Lung (tissue), 12 donors: Measurements from ENCODE around the gene PLB1. TPM values are rescaled to one million over a fixed set of nuclear protein-coding genes. Genes with fewer than 3 reads are reported as not detected.

ENCODE experiments used
- ATAC-seq: fragments of 200-7000 bp; cut with Tn5 transposase; one replicate; pipeline ENCODE4 v1.9.1; 2020; ENCODE audit warnings: moderate number of reproducible peaks; ENCODE audit not compliant: insufficient read depth, low FRiP score
- DNase-seq, 3 donors: peaks; one replicate each; pipeline ENCODE4 v3.0.0-alpha.2; 2013 to 2017
- H3K27ac ChIP-seq, 2 donors: one replicate each; pipeline ENCODE4 v1.5.1; 2013; ENCODE audit warnings: mild to moderate bottlenecking in 2 of 2, moderate library complexity in 2 of 2, control low read depth in 1 of 2, inconsistent platforms in 1 of 2, low read depth in 1 of 2, low read length in 1 of 2
- H3K27me3 ChIP-seq, 3 donors: one replicate each; pipeline ENCODE4 v1.5.1; 2013; ENCODE audit warnings: low read length in 2 of 3; ENCODE audit not compliant: control insufficient read depth in 3 of 3, insufficient read depth in 3 of 3
- H3K36me3 ChIP-seq, 4 donors: one replicate each; pipeline ENCODE4 v1.5.1; 2013; ENCODE audit warnings: low read length in 4 of 4, mild to moderate bottlenecking in 1 of 4, moderate library complexity in 1 of 4; ENCODE audit not compliant: control insufficient read depth in 4 of 4, insufficient read depth in 4 of 4
- H3K4me1 ChIP-seq, 5 donors: one replicate each; pipeline ENCODE4 v1.5.1; 2013; ENCODE audit warnings: low read length in 5 of 5, mild to moderate bottlenecking in 2 of 5, moderate library complexity in 1 of 5; ENCODE audit not compliant: control insufficient read depth in 5 of 5, insufficient read depth in 5 of 5
- H3K4me3 ChIP-seq: one replicate; pipeline ENCODE4 v1.5.1; 2013; ENCODE audit warnings: mild to moderate bottlenecking, control low read depth, moderate library complexity
- H3K9ac ChIP-seq, 2 donors: one replicate each; pipeline ENCODE4 v1.5.1; 2013; ENCODE audit warnings: low read length in 2 of 2, control low read depth in 1 of 2; ENCODE audit not compliant: insufficient read depth in 1 of 2
- H3K9me3 ChIP-seq, 4 donors: one replicate each; pipeline ENCODE4 v1.5.1; 2013; ENCODE audit warnings: low read length in 3 of 4, mild to moderate bottlenecking in 1 of 4, moderate library complexity in 1 of 4; ENCODE audit not compliant: control insufficient read depth in 4 of 4, insufficient read depth in 3 of 4
- WGBS, 2 donors: extraction: QIAGEN DNeasy Blood & Tissue Kit; methylation state at CpG; one replicate each; pipeline ENCODE4 v1.1.7; 2013; 5-methylcytosine and 5-hydroxymethylcytosine counted together
- polyA plus RNA-seq, 2 donors: library from polyadenylated mRNA; stranded (reverse); fragments of 200-250 nt; gene quantifications; one replicate each; pipeline ENCODE4 v1.2.1, GENCODE V29; 2013
- total RNA-seq, 2 donors: library from RNA; depleted of rRNA in 1 of 2; stranded (reverse); fragments of >200 nt in 1 of 2; gene quantifications; one replicate each; pipeline ENCODE4 v1.2.1, GENCODE V29; 2014 to 2021
- TF ChIP-seq, protein P1 (sequence below): IDR thresholded peaks from 2 replicates; pipeline ENCODE4 v1.5.1; 2012; ENCODE audit warnings: mild to moderate bottlenecking; ENCODE audit errors: control extremely low read depth, extremely low read depth
- donor health status: control.
- donor health status: control.
- donor health status: Bipolar disorder and iron deficiency.
- donor health status: healthy.
- donor health status: DM: yes; HTN: yes; CAD: no.

PLB1 gene
- total and polyA plus RNA-seq, 4 donors = 1.0 to 10.3 (median 6.7) TPM

DNA sequence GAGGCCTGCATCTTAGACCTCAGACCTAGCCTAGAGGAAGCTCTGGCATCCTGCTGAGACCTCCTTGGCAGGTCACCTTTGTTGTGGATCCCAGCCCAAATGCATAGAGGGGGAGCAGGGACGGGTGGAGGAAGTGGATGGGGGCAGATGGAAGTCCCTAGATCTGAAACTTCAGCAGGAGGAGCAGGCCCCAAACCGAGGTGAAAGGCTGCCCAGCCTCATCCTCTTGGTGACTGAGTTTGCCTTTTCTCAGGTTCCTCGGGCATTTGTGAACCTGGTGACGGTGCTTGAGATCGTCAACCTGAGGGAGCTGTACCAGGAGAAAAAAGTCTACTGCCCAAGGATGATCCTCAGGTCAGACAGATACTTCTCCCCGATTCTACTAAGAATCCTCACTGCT, 86.3 kb downstream of the PLB1 start:
- 78 to 87% methylated on average over 6 of the region's 6 CpGs for WGBS, 2 donors
- no peak overlapping the region for H3K4me3 ChIP-seq
- no peaks in the 10 kb centered on the region for H3K9me3 ChIP-seq
- no peaks in the 10 kb centered on the region for H3K36me3 ChIP-seq
- no peak for DNase-seq
- no peaks in the 10 kb centered on the region for H3K27me3 ChIP-seq
- no peak overlapping the region for H3K9ac ChIP-seq
- ATAC-seq = no peak
- H3K27ac ChIP-seq = no peak overlapping the region
- peaks cover 0 to 2% (median 0%) of the 10 kb centered on the region in 5 donors for H3K4me1 ChIP-seq
- TF ChIP-seq, protein P1, sequence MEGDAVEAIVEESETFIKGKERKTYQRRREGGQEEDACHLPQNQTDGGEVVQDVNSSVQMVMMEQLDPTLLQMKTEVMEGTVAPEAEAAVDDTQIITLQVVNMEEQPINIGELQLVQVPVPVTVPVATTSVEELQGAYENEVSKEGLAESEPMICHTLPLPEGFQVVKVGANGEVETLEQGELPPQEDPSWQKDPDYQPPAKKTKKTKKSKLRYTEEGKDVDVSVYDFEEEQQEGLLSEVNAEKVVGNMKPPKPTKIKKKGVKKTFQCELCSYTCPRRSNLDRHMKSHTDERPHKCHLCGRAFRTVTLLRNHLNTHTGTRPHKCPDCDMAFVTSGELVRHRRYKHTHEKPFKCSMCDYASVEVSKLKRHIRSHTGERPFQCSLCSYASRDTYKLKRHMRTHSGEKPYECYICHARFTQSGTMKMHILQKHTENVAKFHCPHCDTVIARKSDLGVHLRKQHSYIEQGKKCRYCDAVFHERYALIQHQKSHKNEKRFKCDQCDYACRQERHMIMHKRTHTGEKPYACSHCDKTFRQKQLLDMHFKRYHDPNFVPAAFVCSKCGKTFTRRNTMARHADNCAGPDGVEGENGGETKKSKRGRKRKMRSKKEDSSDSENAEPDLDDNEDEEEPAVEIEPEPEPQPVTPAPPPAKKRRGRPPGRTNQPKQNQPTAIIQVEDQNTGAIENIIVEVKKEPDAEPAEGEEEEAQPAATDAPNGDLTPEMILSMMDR = no peak

DNA sequence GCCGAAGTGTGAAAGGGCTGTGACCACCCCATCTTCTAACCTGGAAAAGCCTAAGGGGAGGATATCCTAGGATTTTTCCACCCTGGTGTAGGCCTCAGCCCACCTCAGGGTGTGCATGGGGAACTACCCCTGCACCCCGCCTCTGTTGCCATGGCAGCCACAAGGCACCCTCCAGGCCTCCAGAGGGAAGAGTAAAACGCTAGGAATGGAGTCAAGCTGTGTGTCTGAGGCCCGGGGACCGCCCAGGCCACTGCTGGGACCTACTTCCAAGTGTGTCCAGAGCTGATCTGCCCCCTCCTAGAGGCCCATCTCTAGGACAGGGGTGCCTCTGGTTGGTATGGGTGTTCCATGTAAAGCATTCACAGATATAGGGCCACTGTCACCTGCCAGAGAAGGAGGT, 86.7 kb downstream of the PLB1 start:
- no peak for DNase-seq
- no peak for ATAC-seq
- Histone ChIP-seq H3K27ac (no peak overlapping the region), H3K36me3 (no peaks in the 10 kb centered on the region), H3K4me3 (no peak overlapping the region), H3K4me1 (peaks cover 0 to 2% (median 0%) of the 10 kb centered on the region in 5 donors), H3K27me3 (no peaks in the 10 kb centered on the region), H3K9me3 (no peaks in the 10 kb centered on the region), H3K9ac (no peak overlapping the region)
- 91% methylated on average over 5 of the region's 5 CpGs for WGBS, 2 donors
- TF ChIP-seq, protein P1 = no peak

GRCh38 chr2:28583899-28584553, 88.2 kb downstream of the PLB1 start:
- peaks cover 0 to 2% (median 0%) of the 10 kb centered on the region in 5 donors for H3K4me1 ChIP-seq
- no peak overlapping the region for H3K4me3 ChIP-seq
- DNase-seq = peak in 1 of 3 donors; percentile 29
- no peak overlapping the region for H3K9ac ChIP-seq
- peak; percentile 86 for ATAC-seq
- TF ChIP-seq, protein P1 = no peak
- 47 to 48% methylated on average over 10 of the region's 10 CpGs for WGBS, 2 donors
- peak overlapping the region; percentile 77 to 93 for H3K27ac ChIP-seq
- H3K9me3 ChIP-seq = no peaks in the 10 kb centered on the region
- H3K36me3 ChIP-seq = no peaks in the 10 kb centered on the region
- no peaks in the 10 kb centered on the region for H3K27me3 ChIP-seq

- no peak overlapping the region for H3K27ac ChIP-seq
- H3K9me3 ChIP-seq = no peaks in the 10 kb centered on the region
- H3K9ac ChIP-seq = no peak overlapping the region
- H3K4me3 ChIP-seq = no peak overlapping the region
- ATAC-seq (no peak), DNase-seq (no peak)
- 68 to 81% methylated on average over 7 of the region's 7 CpGs for WGBS, 2 donors
- peaks cover 0 to 2% (median 0%) of the 10 kb centered on the region in 5 donors for H3K4me1 ChIP-seq
- H3K36me3 ChIP-seq = no peaks in the 10 kb centered on the region
- TF ChIP-seq, protein P1 = no peak
- H3K27me3 ChIP-seq = no peaks in the 10 kb centered on the region
These were observed 91.0 kb downstream of the PLB1 start for GRCh38 chr2:28586867-28587266.
